HEK293 (cell line): Measurements from ENCODE around the gene STK24.

Experiments used
- PRDM1 ChIP-seq: fragments of 450-650 bp; formaldehyde crosslinking; IDR thresholded peaks from 2 replicates; pipeline ENCODE4; 2016; ENCODE audit warnings: missing biosample characterization, missing genetic modification characterization
- YY1 ChIP-seq: fragments of 450-650 bp; formaldehyde crosslinking; IDR thresholded peaks from 2 replicates; pipeline ENCODE4 v1.5.1; 2018; ENCODE audit warnings: missing biosample characterization, missing genetic modification characterization
- ZNF274 ChIP-seq, 2 experiments: fragments of 200-500 bp in 1 of 2; fragments of 450-650 bp in 1 of 2; sonication (Bioruptor generic) in 1 of 2; formaldehyde crosslinking in 1 of 2; IDR thresholded peaks; 2 replicates each; pipeline versions ENCODE4 v1.5.1 to v1.6.1; 2014 to 2016; ENCODE audit warnings: borderline replicate concordance in 1 of 2, inconsistent platforms in 1 of 2, low read length in 1 of 2, missing biosample characterization in 1 of 2, missing genetic modification characterization in 1 of 2
- ZNF701 ChIP-seq: fragments of 450-650 bp; formaldehyde crosslinking; IDR thresholded peaks from 2 replicates; pipeline ENCODE4 v1.5.1; 2016; ENCODE audit warnings: missing biosample characterization, missing genetic modification characterization
- TF ChIP-seq, protein P1 (sequence below): fragments of 450-650 bp; formaldehyde crosslinking; IDR thresholded peaks from 2 replicates; pipeline ENCODE4 v1.5.1; 2016; ENCODE audit warnings: missing biosample characterization, missing genetic modification characterization
- TF ChIP-seq, protein P2 (sequence below): fragments of 450-650 bp; formaldehyde crosslinking; IDR thresholded peaks from 2 replicates; pipeline ENCODE4 v1.5.1; 2016; ENCODE audit warnings: missing biosample characterization, missing genetic modification characterization
- TF ChIP-seq, protein P3 (sequence below): fragments of 450-650 bp; formaldehyde crosslinking; IDR thresholded peaks from 2 replicates; pipeline ENCODE4 v1.5.1; 2016; ENCODE audit warnings: missing biosample characterization, missing genetic modification characterization

DNA sequence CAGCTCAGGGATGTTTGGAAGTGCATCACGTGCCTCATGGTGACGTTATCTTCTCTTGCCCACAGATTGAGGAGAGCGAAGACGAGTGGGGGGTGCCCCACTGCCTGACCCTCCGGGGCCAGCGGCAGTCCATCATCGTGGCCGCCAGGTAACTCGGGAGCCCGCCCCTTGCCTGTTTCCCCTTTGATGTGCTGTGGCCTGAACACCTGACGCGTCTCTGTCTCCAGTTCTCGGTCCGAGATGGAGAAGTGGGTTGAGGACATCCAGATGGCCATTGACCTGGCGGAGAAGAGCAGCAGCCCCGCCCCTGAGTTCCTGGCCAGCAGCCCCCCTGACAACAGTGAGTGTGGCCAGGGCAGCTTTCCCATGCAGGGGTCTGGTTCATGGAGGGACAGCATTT, 137.0 kb downstream of the STK24 start:
- TF ChIP-seq, protein P1, sequence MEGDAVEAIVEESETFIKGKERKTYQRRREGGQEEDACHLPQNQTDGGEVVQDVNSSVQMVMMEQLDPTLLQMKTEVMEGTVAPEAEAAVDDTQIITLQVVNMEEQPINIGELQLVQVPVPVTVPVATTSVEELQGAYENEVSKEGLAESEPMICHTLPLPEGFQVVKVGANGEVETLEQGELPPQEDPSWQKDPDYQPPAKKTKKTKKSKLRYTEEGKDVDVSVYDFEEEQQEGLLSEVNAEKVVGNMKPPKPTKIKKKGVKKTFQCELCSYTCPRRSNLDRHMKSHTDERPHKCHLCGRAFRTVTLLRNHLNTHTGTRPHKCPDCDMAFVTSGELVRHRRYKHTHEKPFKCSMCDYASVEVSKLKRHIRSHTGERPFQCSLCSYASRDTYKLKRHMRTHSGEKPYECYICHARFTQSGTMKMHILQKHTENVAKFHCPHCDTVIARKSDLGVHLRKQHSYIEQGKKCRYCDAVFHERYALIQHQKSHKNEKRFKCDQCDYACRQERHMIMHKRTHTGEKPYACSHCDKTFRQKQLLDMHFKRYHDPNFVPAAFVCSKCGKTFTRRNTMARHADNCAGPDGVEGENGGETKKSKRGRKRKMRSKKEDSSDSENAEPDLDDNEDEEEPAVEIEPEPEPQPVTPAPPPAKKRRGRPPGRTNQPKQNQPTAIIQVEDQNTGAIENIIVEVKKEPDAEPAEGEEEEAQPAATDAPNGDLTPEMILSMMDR = no peak
- TF ChIP-seq ZNF274 (IDR thresholded peaks at IDR 0.05; ENCODE audit: low read length) (no peak), ZNF274 (tag by site-specific recombination; IDR thresholded peaks at IDR 0.05; ENCODE audit: borderline replicate concordance) (no peak), ZNF701 (tag by site-specific recombination) (no peak), YY1 (tag by site-specific recombination) (no peak), PRDM1 (tag by site-specific recombination) (no peak)
- TF ChIP-seq, protein P2, sequence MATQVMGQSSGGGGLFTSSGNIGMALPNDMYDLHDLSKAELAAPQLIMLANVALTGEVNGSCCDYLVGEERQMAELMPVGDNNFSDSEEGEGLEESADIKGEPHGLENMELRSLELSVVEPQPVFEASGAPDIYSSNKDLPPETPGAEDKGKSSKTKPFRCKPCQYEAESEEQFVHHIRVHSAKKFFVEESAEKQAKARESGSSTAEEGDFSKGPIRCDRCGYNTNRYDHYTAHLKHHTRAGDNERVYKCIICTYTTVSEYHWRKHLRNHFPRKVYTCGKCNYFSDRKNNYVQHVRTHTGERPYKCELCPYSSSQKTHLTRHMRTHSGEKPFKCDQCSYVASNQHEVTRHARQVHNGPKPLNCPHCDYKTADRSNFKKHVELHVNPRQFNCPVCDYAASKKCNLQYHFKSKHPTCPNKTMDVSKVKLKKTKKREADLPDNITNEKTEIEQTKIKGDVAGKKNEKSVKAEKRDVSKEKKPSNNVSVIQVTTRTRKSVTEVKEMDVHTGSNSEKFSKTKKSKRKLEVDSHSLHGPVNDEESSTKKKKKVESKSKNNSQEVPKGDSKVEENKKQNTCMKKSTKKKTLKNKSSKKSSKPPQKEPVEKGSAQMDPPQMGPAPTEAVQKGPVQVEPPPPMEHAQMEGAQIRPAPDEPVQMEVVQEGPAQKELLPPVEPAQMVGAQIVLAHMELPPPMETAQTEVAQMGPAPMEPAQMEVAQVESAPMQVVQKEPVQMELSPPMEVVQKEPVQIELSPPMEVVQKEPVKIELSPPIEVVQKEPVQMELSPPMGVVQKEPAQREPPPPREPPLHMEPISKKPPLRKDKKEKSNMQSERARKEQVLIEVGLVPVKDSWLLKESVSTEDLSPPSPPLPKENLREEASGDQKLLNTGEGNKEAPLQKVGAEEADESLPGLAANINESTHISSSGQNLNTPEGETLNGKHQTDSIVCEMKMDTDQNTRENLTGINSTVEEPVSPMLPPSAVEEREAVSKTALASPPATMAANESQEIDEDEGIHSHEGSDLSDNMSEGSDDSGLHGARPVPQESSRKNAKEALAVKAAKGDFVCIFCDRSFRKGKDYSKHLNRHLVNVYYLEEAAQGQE (tag by site-specific recombination) = no peak
- TF ChIP-seq, protein P3, sequence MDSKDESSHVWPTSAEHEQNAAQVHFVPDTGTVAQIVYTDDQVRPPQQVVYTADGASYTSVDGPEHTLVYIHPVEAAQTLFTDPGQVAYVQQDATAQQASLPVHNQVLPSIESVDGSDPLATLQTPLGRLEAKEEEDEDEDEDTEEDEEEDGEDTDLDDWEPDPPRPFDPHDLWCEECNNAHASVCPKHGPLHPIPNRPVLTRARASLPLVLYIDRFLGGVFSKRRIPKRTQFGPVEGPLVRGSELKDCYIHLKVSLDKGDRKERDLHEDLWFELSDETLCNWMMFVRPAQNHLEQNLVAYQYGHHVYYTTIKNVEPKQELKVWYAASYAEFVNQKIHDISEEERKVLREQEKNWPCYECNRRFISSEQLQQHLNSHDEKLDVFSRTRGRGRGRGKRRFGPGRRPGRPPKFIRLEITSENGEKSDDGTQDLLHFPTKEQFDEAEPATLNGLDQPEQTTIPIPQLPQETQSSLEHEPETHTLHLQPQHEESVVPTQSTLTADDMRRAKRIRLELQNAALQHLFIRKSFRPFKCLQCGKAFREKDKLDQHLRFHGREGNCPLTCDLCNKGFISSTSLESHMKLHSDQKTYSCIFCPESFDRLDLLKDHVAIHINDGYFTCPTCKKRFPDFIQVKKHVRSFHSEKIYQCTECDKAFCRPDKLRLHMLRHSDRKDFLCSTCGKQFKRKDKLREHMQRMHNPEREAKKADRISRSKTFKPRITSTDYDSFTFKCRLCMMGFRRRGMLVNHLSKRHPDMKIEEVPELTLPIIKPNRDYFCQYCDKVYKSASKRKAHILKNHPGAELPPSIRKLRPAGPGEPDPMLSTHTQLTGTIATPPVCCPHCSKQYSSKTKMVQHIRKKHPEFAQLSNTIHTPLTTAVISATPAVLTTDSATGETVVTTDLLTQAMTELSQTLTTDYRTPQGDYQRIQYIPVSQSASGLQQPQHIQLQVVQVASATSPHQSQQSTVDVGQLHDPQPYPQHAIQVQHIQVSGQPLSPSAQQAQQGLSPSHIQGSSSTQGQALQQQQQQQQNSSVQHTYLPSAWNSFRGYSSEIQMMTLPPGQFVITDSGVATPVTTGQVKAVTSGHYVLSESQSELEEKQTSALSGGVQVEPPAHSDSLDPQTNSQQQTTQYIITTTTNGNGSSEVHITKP = no peak
